GM12873 (cell line): ENCODE results near the gene BMPR1A.

Experiments used
- TF ChIP-seq, protein P1 (sequence below): IDR thresholded peaks from 2 replicates; pipeline ENCODE4 v1.5.1; 2012; ENCODE audit warnings: low read depth, mild to moderate bottlenecking, moderate library complexity, low read length, control low read depth; ENCODE audit not compliant: insufficient read depth; ENCODE audit errors: missing control alignments

The BMPR1A gene

DNA sequence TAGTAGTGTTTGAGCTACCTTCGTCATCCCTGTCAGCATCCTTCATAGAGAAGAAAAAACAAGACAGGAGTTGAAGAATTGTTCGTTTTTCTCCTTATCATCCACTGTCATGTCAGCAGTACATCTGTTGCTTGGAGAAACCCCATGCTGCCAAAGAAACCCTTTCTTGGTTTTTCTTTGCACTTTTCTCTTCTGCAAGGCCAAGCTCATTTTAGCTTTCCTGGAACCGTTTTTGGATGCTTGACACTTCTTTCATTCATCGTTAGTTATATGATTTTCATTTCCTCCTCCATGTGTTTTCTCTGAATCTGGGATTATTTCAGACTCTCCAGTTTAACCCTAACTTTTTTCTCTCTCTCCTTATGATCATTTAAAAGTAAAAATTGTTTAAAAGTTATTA lies 142.1 kb downstream of the BMPR1A start:
- TF ChIP-seq, protein P1, sequence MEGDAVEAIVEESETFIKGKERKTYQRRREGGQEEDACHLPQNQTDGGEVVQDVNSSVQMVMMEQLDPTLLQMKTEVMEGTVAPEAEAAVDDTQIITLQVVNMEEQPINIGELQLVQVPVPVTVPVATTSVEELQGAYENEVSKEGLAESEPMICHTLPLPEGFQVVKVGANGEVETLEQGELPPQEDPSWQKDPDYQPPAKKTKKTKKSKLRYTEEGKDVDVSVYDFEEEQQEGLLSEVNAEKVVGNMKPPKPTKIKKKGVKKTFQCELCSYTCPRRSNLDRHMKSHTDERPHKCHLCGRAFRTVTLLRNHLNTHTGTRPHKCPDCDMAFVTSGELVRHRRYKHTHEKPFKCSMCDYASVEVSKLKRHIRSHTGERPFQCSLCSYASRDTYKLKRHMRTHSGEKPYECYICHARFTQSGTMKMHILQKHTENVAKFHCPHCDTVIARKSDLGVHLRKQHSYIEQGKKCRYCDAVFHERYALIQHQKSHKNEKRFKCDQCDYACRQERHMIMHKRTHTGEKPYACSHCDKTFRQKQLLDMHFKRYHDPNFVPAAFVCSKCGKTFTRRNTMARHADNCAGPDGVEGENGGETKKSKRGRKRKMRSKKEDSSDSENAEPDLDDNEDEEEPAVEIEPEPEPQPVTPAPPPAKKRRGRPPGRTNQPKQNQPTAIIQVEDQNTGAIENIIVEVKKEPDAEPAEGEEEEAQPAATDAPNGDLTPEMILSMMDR: no peak

DNA sequence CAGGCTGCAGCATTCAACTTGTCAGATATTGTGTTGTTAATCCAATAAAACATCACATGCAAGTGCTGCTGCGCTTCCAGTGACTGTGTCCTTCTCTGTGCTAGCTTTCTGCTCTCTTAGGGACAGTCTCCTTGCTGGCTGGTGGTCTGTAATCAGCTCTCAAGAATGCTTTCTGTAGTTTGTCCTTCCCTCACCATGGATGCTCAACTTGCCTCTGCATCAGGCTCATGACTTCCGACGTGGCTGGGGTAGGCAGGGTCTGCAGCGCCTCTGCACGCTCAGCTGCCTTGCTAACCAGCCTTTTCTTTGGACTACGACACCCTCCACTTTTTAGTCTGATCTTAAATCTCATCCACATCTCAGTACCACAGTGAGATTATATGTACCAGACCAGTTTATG lies 142.7 kb downstream of the BMPR1A start:
- TF ChIP-seq, protein P1: no peak

DNA sequence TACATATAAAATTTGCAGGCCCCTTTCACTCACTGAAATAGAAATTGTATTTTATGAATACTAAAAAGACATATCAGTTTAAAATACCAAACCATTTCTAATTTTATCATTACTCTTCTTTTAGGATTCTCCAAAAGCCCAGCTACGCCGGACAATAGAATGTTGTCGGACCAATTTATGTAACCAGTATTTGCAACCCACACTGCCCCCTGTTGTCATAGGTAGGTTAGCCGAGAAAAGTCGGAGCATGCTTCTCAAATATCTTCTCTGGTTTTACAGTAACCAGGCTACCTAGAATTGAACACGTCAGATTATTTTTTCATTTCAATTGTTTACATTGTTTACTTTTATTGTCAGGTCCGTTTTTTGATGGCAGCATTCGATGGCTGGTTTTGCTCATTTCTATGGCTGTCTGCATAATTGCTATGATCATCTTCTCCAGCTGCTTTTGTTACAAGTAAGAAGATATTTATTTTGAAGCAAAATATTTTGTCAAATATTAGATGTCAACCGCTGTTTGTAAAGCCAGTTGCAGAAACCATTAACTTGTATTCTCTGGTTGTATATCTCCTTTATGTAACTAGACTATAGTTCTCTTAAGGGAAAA lies 143.4 kb downstream of the BMPR1A start:
- TF ChIP-seq, protein P1: peak; percentile 67

DNA sequence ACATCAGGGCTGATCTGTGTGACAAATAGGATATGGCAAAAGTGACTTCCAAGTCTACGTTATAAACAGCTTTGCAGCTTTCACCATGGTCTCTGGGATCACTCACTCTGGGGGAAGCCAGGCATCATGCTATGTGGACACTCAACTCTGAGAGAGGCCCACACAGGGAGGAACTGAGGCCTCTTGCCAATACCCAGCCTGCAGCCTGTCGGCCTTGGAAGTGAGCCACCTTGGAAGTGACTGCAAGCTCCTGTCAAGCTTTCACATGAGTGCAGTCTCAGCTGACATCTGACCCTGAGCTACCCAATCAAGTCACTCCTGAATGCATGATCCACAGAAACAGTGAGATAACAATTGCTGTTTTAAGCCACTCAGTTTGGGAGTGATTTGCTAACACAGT lies 144.5 kb downstream of the BMPR1A start:
- TF ChIP-seq, protein P1: no peak

DNA sequence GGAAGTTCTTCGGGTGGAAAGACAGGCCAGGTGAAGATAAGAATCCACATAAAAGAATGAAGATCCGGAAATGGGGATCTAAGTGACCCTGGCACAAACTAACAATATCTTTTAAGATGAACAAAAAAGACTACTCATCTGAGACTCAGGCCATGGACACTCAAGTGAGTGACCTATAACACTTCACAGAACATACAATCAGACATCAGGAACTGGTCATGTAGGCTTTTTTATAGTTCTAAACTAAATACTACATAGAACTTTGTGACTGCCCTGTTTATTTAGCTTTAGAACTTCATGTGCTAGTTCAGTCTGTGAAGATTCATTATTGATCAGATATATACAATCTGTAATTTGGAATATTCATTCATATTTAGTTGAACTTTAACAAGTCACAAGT lies 148.2 kb downstream of the BMPR1A start:
- TF ChIP-seq, protein P1: no peak

DNA sequence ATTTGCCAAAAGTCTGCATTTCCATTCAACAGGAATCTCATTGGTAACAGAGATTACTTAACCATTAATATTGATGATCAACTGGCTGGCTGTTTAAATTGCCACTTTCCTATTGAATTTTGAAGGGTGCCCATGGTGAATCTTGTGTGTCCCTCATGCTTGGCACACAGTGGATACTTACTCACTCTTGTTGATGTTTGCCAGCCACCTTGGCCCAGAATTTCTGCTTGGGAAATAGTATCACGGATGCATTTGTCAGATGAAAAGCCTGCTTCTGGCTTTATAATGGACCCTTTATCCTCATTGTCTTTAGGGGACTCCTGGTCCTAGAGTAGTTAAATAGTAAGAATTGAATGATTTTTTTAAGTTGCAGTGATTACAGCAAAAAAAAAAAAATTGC lies 149.0 kb downstream of the BMPR1A start:
- TF ChIP-seq, protein P1: no peak

DNA sequence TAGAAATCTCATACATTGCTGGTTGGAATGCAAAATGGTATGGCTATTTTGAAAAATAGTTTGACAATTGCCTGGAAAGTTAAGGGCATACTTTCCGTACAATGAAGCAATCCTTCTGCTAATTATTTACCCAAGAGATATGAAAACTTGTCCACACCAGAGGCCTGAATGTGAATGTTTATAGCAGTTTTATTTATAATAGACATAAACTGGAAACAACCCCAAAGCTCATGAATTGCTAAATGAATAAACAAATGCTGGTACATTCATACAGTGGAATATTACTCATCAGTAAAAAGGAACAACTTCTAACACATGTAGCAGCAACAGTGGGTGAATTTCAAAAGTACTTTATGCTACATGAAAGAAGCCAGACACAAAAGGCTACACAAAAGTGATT lies 158.3 kb downstream of the BMPR1A start:
- TF ChIP-seq, protein P1: no peak
